Colon (tissue), 2 donors: ENCODE results near the gene ADNP.

Source experiments
- FAIRE-seq: peaks from 2 replicates; lab custom pipeline; 2012; peaks lifted over from hg19 to GRCh38; lab: Jason Lieb, UNC
- donor health status: control.
- donor health status: control.

Gene ADNP

DNA sequence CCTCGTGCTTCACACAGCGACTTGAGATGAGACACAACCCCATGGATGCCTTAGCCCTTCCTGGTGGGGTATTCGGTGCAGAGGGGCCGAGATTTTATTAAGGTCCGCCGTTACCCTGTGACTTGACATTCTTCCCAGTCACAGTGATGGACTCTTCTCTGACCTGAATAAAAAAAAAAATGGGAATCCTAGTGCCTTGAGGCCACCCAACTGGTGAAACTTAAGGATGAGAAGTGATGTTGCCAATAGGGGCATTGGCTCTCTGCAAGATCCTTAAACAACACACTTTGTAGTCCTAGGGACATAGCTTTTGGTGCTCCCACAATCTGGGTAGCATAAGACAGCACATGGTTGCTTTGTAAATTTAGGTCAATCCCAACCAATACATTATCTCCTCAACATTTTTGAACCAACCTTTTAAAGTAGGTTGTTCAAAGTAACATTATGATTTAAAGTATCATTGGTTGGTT, 814 bp upstream of the ADNP start:
- FAIRE-seq: no peak

DNA sequence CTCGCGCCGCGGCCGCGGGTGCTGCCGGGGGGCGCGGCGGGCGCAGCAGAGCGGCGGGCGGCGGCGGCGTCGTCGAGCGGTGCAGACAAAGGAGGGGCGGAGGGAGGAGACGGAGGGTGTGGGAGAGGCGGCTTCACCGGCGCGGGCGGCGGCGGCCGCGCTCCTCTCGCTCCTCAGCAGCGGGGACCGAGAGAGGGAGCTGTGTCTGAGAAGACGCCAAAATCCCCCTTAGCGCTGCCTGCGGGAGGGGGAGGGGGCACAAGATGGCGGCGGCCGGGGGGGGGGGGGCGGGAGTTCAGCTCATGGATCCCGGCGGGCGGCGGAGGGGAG, 296 bp downstream of the ADNP start:
- no peak for FAIRE-seq

DNA sequence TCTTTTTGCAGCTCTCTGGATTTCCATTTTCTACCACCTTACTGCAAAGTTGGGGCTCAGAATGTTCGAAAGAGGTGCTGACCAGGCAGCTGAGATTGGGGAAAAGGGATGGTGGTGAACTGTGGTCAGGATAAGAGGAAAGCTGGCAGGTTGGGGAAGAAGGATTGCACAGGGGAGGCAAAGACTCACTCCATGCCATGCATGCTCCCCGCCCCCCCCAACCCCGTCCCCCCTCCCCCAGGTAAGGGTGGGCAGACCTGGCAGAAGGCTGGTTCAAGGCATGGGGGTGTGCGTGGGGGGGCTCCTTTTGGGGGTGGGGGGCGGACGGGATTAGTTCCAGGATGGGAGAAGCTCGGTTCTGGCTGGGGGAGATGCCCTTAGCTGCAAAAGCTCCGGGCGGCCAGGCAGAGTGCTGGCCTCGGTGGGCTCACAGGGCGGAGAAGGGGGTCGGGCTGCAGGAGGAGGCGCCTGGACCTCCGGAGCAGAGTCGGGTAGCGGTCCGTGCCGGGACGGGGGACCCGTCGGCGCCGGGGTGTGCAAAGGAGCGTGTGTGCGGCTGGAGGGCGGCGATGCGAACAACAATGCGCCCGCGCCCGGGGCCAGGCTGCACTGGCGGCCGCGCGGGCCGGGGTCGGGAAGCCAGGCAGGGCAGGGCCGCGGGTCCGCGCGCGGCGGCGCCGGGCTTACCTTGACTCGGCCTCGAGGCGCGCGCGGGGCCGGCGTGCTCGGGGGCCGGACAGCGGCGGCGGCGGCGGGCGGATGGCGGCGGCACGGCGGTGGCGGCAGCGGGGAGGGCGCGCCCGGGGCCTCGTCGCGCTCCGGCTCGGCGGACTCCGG, 880 bp downstream of the ADNP start:
- no peak for FAIRE-seq

DNA sequence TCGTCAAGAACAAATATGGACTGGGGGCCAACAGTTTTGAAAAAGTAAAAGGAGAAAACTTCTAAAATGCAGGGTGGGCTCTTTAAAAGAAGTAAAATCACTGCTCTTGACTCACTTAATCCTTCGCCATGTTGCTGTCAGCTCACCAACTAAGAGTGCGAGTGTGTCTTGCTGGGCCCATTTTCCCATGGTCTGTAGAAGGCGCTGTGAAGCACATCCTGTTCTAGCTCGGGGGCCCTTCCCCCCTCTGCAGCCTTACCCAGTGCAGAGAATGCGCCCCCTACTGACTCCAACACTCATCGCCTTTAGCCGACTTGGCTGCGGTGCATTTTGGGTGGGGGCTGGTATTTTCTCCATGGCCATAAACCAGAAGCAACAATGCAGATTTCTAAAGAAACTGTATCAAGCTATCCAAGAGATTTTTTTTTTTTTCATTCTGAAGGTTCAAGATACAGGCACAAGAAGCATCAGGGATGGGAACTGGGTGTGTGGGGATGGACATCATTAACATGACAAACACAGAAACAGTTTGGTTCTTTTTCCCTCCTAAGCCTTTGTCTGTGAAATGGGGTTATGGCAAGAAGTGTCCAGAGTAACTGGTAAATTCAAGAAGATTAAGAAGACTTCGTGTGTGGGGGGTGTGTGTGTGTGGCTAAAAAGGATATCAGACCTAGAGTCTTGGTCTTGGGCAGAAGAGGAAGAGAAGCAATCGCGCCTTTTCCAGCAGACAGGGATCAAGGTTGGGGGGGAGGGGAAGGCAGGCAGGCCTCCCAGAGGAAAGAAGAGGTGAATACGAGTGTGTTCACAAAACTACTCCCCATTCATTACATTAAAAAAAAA, 1.7 kb downstream of the ADNP start:
- no peak for FAIRE-seq

DNA sequence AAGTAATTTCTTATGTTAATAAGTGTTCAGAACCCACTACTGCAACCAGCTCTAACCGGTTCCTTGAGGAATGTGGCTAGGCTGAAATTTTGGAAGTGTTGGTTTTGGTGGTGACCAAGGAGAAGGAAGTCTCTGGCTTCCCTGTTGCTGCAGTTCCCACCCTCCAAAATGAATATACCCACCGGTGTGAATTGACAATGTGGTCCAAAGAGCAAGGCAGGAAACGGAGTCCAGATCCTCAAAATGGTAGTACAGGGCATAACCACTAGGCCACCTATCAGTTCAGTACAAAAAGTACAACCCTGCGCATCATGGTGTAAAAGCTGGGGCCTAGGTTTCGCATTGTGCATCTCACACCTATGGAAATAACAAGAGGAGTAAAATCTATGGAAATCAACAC, 2.8 kb downstream of the ADNP start:
- no peak for FAIRE-seq

DNA sequence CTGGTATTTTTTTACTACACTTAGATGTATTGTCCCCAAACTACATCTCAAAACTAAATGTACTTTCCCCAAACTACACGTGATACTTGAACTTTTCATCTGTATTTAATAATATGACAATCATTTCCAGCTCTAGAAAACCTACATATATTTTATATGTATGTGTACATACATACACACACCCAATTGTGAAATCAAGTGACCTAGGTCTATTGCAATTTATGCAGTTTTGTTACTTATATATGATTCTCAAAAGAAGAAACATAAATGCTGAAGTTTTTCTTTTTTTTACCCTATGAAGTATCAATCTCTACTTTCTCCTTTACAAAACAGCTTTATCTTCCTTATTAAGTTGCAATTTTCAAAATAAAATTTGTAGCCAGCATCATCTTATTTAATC, 4.7 kb downstream of the ADNP start:
- FAIRE-seq: no peak

DNA sequence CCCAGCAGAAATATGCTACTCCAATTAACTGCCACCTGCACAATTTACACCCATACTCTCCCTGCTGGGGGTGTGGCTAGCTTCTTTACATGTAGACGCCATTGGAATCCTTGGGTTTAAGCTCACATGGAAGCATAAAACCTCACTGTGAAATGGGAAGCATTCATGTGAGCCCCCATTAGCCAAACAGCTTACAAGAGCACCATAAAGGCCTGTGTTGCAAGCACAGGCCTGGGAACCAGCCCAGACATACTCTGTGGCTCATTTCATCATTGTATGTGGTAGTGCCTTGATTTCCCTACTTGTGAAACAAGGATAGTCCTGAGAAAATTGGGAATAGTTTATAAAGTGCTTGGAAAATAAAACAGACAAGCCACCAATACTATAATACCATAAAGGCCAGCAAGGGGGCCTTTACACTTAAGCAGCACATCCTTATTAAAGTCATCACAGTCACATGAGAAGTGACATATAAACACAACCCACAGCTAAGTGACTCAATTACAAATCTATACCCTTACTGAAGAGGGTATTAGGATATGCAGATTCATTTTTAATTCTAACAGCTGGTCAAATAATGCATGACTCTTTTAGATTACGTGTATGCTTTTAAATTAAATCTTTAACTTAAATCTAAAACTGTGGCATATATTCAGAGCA, 6.8 kb downstream of the ADNP start:
- no peak for FAIRE-seq

DNA sequence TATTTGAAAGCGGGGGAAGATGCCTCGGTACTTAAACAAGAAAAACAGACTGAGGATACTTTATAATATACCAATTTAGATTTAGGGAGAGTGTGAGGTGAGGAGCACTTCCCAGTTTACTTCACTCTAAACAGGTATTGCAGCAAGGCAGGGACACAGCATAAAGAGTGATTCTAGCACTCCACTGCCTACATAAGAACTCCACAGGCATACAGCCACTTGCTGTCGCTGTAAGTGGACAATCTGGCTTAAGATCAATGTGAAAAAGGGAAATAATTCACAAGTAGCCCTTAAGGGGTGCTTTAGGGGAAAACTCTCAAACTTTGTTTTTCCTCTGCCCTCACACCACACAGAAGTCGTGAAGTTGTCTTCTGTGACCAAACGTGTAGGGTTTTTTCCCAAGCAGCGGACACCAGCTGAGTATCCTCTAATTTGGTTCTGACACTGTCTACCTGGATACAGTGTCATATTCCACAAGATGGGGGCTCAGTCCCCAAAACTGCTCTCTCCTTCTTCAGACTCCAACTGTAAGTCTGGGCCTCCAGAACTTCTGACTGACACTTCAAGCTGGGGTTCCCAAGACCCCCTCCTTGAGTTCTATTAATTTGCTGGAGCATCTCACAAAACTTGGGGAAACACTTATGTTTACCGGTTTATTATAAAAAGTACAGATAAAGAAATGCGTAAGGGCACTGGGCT, 9.3 kb downstream of the ADNP start:
- no peak for FAIRE-seq

DNA sequence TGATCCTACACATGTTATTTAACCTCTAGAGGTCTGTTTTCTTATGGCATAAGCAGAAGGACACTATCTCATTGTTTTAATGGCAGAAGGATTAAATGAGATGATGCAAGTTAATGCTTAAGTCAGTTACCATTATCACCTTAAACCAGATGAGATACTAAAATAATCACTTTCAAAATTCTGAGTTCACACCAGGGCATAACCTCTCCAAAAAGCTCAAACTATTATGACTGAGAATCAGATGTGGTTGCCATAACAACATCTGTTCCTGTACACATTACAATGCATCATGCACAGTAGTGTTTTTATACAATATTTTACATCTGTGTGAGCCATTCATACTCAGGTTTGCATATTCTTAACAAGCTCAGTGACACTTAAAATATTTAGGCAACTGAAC, 10.2 kb downstream of the ADNP start:
- FAIRE-seq: no peak

DNA sequence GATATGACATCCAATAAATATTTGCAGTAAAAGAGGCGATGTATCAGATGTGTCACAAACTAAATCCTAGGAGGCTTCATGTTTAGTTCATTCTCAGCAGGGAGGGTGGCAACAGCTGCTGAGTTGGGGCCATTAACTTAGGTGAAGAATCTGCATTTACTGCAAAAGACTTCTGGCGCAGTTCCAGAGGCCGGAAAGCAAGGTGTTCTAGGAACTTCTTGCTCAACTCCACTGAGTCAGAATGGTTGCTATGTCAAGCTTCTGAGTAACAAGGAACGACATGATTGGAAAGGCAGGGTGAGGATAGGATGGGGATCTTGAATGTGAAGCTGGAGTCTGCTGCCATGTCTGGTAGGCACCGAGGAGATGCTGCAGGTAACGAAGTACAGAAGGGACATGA, 11.7 kb downstream of the ADNP start:
- no peak for FAIRE-seq

DNA sequence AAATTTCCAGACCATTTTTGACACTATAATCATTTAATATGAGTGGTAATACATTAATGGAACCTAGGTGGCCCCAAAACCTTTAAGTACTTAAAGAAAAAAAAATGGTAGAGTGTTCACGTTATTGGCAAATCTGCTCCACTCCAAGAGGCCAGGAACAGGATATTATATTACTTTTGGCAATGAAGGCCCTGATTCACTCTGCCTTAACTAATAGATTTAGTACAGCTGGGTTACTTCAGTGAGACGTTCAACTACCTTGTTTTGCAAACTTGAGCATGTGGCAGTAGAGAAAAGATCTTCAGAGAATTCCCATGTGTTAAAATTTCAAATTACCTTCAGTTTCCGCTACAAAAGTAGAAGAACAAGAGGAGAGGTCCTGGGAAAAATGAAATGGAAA, 12.8 kb downstream of the ADNP start:
- no peak for FAIRE-seq

DNA sequence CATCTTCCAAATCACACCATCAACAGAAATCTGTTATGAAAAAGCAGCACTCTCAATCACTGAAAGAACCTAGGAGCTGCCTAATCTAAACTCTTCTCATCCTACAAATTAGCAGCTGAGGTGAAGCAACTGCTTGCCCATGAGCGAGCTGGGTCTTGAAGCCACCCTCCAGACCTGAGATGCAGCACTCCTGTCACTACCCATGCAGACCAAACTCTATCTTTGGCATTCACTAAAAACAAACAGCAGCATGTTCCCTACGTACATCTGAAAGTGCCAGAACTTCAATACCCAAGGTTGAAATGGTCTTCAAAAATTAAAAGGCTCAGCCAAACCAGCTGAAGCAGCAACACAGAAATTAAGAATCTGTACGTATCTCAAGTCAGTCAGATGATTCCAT, 14.3 kb downstream of the ADNP start:
- FAIRE-seq: no peak

DNA sequence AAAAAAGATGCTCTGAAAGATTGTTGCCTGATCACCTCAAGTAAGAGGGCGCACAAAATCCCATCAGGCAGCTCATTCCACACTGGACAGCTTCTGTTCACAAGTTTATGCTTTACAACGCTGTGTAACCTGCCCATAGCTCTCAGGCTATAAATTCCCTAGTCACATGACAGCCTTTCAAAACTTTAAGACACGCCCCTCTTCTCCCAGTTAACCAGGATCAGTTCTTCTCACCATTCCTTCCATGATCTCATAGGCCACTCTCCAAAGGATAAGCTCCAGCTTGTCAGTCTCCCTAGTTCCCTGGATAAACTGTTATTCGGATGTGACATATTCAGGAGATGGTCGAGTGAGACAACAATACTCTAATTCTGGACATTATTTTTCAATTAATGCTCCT, 15.0 kb downstream of the ADNP start:
- no peak for FAIRE-seq

DNA sequence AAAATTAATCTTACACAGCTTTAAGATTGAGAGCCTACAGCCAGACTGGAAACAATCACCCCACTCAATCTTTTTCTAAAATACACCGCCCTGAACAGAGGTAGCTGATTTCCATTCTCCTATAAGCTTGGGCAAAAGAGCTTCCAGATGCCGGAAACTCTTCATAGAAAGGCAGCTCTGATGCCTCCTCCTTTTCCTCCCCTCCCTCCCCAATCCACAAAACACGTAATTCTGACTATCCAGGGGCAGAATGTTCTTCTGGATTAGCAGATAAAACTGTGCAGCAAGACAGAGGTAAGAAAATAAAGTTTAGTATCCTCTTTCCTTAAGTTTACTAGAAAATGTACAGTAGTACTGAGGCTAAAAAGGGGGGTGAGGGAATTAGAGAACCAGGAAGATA, 15.8 kb downstream of the ADNP start:
- no peak for FAIRE-seq

DNA sequence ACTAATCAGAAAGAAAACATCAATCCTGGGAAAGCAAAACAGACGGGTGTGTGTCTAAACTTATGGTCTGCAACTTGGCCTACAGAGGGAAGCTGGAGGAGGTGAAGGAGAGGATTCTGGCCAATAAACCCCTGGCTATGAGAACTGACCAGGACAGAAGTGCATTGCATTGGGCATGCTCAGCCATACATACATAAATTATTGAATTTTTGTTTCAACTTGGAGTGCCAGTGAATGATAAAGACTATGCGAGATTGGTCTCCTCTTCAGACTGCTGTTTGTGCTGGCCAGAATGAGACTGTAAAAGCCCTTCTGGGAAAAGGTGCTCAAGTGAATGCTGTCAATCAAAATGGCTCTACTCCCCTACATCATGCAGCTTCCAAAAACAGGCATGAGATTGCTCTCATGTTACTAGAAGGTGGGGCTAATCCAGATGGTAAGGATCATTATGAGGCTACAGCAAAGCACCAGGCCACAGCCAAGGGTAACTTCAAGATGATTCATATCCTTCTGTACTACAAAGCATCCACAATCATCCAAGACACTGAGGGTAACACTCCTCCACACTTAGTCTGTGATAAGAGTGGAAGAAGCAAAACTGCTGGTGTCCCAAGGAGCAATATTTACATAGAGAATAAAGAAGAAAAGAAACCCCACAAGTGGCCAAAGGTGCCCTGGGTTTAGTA, 17.4 kb downstream of the ADNP start:
- FAIRE-seq: no peak

DNA sequence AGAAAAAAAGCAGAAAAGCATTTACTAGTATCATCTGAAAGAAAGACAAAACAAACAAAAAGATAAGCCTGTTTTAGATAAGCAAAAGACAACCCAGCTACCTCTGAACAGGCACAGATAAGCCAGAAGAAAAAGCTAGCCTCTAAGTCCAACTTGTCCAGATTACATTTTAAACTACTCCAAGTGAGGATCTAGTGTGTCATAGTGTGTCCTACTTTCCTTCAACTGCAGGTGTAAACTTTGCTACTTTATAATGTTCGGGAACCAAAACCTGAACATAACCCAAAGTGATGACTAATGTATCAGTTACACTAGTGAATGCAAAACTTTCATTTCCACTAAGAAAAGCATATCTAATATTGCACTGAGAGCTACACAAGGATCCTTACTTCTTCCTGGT, 19.5 kb downstream of the ADNP start:
- FAIRE-seq: no peak

DNA sequence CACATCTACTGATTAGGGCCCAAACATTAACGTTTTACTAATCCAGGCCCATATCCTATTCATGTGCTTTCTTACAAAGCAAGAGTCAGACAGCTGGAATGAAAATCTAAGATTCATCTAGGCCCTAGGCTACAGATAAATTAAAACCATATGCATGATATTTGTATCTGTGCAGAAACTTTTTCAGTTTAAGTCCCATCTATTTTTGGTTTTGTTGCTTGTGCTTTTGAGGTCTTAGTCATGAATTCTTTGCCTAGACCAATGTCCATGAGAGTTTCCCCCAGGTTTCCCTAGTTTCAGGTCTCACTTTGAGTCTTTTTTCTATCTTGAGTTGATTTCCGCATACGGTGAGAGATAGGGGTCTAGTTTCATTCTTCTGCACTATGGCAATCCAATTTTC, 20.2 kb downstream of the ADNP start:
- FAIRE-seq: no peak

DNA sequence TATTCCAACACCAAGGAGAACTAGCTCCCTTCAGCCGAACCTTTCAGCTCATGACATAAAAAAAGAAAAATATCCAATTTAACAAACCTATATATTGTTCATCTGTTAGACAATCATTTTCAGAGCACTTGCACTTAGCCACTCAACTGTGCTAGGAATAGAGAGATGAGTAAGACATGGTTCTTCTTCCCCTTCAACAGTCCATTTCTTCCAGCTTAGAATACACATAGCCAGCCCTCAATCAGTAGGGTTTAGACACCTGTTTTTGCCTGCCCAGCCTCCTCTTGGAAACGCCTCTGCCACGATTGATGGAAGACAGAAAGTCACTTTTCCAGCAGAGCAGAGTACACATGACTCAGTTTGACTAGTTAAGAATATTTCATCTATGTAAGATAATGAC, 21.8 kb downstream of the ADNP start:
- FAIRE-seq: no peak

DNA sequence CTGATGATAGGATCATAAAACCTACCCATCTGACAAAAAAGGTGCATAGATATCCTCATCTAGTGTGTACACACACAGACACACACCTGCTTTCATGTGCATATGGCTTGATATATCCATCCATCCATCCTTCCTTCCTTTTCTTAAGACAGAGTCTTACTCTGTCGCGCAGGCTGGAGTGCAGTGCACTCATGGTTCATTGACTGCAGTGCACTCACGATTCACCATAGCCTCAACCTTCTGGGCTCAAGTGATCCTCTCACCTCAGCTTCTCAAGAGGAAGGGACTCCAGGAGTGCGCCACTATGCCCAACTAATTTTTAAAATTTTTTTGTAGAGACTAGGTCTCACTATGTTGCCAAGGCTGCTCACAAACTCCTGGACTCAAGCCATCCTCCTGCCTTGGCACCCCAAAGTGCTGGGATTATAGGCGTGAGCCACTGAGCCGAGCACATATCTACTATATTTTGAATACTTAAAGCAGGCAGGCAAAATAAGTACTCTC, 27.1 kb downstream of the ADNP start:
- FAIRE-seq: no peak

DNA sequence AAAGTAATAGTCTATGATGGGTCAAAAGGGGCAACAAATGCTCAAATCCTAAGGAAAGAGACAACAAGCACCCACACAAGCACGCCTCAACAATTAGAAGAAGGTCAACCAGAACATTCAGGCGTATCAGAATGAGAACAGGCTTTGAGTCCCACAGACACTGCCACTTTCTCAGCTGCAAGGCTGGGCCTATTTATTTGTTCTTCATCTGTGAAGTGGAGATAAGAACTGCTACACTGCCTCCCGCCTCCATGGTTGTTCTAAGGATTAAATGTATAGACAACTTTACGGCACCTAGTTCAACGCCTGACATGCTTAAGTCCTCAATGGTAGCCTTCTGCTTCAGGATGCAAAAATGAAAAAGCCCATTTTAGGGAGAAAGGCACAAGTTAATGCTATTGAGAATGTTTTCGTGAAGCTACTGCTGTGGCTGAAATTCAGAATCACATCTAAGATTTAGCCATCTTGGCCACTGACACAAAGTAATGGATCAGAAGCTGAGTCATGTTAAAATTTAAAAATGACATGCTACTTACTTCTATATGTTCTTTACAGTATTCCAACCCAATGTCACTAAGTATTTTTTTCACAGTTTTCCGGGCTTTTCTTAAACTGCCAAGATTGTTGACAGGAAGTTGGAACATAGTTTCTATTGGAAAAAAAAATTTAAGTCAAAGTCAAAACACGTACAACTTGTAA, 27.7 kb downstream of the ADNP start:
- no peak for FAIRE-seq

DNA sequence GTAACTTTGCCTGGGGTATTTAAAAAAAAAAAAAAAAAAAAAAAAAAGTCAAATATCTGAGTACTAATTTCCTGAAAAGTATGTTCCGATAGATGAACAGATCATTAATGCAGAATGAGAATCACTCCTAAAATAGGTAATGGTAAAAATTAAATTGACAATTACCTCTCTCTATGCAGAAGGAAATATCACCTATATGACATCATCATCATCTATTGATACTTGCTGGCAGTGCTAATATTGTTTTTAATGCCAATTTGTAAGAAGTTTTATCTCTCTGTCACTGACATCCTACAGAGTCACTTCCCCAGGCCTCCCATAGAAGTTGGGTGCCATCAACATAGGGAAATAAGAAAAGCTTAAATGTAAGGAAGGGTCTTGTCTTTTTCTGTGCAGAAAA, 29.9 kb downstream of the ADNP start:
- no peak for FAIRE-seq
